ENCODE data around the gene PRKCA.

PRKCA gene

GRCh38 chr17:66654764-66655163 is 352.4 kb downstream of the PRKCA start:
- DNase-seq (ENCODE audit: low spot score): no peak

DNA sequence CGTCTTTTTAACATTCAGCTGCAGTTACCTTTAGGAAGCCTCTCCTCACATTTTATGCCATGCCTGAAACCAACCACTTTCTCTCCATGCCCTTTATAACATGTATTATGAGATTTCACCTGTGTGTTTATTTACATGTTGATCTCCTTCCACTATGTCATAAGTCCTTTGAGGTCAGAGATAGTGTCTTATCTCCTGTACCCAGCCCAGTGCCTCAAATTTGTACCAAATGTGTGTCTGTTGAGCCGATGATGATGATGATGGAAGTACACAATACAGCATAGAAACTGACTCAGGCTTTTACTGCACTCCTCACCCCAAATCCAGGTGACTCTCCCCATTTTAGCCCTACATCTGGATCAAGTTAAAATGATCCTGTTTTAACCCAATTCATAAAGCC is 353.0 kb downstream of the PRKCA start:
- DNase-seq (ENCODE audit: low spot score): no peak

- DNase-seq (ENCODE audit: low spot score): no peak
Measured at GRCh38 chr17:66655861-66656260, 353.4 kb downstream of the PRKCA start.

GRCh38 chr17:66661411-66662256 is 359.2 kb downstream of the PRKCA start:
- DNase-seq (ENCODE audit: low spot score): no peak

- DNase-seq (ENCODE audit: low spot score): no peak
Measured at GRCh38 chr17:66662496-66662895, 360.1 kb downstream of the PRKCA start.

DNA sequence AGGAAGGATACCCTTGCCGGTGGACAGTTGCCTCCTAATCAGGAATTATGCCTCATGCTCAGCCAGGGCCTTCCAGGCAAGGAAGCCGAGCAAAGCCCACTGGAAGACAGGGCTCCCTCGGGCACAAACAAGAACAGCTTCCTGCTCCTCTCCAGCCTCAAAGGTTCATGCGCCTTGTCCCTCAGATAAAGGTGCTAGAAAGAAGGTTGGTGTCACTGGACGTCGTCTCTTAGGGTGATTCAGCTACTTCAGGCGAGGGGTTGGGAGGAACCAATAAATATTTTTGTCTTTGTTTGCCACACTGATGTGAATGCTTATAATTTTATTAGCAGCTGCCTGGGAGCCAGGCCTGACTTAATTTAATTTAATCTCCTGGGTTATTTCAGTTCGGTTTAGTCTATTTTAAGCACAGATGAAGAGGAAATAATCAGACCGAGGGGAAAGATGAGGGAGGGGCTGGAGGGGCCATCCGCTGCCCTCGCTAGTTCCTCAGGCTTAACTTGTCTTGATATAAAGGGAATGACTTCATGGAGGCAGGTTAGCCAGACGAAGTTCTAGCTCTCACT is 360.7 kb downstream of the PRKCA start:
- no peak for DNase-seq (ENCODE audit: low spot score)

GRCh38 chr17:66664336-66664735 is 361.9 kb downstream of the PRKCA start:
- DNase-seq (ENCODE audit: low spot score): no peak

GRCh38 chr17:66665194-66665593 is 362.8 kb downstream of the PRKCA start:
- DNase-seq (ENCODE audit: low spot score): no peak

DNA sequence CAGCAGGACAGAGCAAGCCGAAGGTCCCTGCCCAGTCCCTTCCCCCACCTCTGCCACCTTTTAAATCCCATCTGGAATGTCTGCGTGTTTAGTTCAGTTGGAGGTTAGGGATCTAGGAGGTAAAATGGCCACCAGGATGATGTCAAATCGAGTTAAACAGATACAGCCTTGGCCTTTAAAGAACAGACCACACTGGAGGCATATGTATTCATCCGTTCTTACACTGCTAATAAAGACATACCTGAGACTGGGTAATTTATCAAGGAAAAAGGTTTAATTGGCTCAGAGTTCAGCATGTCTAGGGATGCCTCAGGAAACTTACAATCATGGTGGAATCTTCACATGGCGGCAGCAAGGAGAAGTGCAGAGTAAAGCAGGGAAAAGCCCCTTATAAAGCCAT is 364.7 kb downstream of the PRKCA start:
- no peak for DNase-seq (ENCODE audit: low spot score)

GRCh38 chr17:66667491-66668030 is 365.1 kb downstream of the PRKCA start:
- DNase-seq (ENCODE audit: low spot score): no peak

- DNase-seq (ENCODE audit: low spot score): no peak
Measured at GRCh38 chr17:66670206-66670605, 367.8 kb downstream of the PRKCA start.

DNA sequence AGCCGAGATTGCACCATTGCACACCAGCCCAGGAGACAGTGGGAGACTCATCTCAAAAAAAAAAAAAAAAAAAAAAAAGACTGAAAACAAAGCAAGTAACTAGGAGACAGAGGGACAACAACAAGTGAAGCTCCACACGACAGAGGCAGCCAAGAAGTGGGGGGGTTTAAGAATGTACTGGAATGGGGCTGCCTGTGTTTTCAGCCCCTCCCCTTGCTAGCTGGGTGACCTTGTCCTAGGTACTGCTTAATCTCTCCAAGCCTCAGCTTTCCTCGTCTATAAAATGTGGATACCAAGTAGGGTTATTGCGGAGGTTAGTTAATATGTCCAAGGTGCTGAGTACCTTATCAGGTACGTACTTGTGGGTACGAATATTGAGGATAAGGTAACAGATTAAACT is 368.7 kb downstream of the PRKCA start:
- no peak for DNase-seq (ENCODE audit: low spot score)

GRCh38 chr17:66673668-66674276 is 371.4 kb downstream of the PRKCA start:
- peak; percentile 69 for DNase-seq (ENCODE audit: low spot score)

DNA sequence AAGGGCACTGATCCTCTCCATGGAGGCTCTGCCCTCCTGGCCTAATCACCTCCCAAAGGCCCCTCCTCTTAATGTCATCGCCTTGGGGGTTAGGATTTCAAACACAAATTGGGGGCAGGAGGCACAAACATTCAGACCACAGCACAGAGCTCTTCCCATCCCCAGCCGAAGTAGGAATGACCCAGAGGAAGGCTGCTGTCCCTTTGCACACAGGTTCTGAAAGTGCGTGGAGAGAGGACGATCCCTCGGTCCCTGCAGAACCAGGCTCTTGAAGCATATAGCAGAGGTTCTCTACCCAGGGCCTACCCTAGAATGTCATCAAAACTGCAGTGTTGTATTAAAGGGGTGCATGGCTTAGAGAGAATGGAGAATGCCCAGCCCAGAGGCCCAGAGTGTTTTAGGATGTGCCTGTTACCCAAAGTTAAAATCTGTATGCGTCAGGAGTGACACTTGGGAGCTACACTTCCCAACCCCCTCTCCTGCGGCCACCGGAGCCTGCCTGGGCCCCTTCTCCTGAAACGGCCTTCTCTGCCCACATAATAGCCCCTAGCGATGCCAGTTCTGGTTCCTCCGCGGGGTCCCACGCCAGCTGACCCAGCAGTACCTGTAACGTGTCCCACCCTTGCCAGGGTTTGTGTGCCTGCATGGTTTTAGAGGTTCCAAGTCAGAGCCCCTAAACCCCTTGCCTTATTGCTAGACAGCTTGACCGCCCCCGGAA is 373.0 kb downstream of the PRKCA start:
- no peak for DNase-seq (ENCODE audit: low spot score)

DNA sequence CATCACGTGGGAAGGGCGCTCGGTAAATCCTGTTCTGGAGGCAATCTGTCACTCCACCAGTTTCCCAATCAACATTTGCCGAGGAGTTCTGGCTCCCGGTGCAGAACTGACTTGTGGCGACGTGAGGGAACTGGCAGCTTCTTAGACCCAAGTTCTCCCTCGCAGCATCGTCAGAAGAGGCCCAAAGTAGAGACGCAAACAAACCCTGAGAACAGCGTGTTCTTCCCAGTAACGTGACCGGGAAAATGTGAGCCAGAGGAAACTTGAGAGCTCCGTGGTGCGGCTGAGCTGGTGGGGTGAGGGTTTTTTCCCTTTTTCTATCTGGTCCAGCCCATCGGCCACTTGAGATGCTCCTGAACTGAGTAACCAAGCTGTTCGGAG is 373.6 kb downstream of the PRKCA start:
- no peak for DNase-seq (ENCODE audit: low spot score)

DNA sequence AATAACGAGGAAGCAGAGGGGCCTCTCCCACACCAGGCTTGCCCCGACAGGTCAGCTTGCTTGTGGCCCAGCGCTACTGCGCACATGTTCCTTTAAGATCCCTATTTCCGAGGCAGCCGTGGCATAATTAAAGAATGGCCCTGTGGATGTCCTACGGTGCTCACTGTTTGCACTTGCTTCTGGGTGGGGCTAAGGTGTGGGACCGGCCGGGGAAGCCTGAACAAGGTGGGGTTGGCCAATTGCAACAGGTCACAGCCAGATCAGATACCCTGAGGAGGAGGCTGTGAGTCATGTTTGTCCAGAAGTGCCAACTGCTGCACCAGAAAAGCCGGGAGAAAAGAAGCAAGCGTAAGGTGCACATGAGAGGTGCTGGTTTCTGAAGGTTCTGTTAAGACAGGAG is 374.0 kb downstream of the PRKCA start:
- DNase-seq (ENCODE audit: low spot score): no peak

DNA sequence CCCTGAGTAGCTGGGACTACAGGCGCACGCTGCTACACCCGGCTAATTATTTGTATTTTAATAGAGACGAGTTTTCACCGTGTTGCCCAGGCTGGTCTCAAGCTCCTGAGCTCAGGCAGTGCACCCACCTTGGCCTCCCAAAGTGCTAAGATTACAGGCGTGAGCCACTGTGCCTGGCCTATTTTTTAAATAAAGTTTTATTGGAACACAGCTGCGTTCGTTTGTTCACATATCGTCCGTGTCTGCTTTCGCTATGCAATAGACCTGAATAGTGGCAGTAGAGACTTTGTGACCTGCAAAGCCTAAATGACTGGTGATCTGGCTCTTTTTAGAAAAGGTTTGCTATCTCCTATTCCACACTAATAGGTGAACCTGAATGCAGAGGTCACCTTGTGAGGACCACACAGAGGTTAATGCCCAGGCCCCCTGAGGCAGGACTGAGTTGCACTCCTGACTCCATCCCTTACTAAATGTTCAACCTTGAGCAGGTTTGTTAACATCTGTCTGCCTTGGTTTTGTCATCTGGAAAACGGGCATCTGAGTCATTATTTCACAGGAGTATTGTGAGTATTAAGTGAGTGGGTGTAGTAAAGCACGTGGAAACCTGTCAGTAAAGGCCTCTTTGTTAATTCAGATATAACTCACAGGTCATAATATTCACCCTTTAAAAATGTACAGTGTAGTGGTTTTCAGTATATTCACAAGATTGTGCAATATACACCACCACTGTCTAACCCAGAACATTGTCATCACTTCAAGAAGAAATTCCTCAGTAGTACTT is 375.0 kb downstream of the PRKCA start:
- no peak for DNase-seq (ENCODE audit: low spot score)

DNA sequence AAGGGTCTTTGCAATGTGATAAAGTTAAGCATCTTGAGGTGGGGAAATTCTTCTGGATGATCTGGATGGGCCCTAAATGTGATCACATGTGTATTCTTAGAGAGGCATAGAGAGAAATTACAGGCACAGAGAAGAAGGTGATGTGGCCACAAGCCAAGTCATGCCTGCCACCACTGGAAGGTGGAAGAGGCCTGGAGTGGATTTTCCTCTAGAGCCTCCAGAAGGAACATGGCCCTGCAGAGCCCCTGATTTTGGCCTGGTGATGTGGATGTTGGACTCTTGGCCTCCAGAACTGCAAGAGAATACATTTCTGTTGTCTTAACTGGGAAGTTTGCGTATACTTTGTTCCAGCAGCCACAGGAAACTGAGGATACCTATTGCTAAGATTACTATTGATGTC is 375.6 kb downstream of the PRKCA start:
- no peak for DNase-seq (ENCODE audit: low spot score)

DNA sequence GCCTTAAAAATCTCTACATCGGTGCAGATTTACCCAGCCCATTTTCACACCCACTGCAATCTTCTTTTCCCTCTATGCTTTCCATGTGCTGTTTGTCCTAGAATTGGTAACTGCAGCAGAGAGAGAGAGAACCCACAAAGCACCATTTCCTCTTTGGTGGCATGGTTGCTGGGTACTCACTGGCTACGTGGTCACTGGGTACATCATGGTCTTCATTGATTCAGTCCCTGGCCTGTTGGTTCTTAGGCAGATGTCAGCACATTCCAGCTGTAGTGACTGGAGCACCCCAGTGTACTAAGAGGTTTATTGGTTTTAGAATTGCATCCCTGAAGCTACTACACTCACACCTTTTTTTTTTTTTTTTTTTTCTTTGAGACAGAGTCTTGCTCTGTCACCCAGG is 376.4 kb downstream of the PRKCA start:
- DNase-seq (ENCODE audit: low spot score): no peak

DNA sequence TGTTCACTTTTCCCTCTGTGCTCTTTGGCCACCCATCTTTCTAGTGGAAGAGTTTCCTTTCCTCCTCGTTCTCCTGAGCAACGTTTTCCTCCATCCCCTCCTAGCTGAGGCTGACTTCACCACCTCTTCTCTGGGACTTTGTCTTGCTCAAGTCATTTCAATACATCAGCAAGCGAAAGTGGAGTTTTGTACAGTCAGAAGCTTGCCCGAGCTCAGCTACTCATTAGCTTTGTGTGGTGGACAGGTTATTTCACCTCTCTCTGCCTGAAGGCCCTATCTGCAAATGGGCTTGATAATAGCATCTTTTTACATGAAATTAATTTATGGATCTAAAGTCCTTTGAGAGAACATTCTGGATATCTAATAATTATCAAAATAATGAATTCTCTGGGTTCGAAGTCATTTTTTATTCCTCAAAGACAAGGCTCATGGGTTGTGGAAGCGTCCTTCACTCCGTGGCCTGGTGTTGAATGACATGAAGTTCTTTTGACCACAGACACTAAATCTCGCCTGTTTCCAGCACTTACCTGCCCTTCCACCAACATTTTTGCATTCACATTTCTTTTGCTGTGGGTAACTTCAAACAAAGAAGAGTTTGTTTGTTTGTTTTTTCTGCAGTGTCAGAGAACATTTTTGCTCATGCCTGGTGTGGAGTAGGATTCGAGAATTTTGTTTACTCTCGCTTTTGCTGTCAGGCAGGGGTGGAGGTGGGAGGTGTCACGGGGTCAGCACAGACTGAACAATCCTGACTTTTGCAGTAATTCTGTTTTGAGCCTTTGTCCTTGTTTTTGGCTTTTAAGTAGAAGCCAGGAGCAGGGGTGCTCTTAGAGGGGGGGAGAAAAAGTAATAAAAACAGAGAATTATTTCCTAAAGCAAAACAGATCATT is 377.5 kb downstream of the PRKCA start:
- DNase-seq (ENCODE audit: low spot score): no peak

GRCh38 chr17:66682283-66682682 is 379.9 kb downstream of the PRKCA start:
- peak; percentile 37 for DNase-seq (ENCODE audit: low spot score)

Measured in globus pallidus (tissue), 1 donor.